ENCODE data around the gene ESF1.
A peak's percentile ranks its signal among the peaks of the same experiment; 100 is the strongest.

ESF1 gene

GRCh38 chr20:13784893-13785715, at the start of gene ESF1, which contains the start of gene NDUFAF5:
TSS of gene ESF1 (minus strand) at chr20:13784919. CDS start at chr20:13783140, 1,779 bp downstream.
TSS of gene NDUFAF5 (plus strand) at chr20:13785028. CDS start at chr20:13785069, 41 bp downstream.
- DNase-seq: peak; percentile 62

GRCh38 chr20:13831476-13831875, 46.8 kb upstream of the ESF1 start:
- no peak for DNase-seq

DNA sequence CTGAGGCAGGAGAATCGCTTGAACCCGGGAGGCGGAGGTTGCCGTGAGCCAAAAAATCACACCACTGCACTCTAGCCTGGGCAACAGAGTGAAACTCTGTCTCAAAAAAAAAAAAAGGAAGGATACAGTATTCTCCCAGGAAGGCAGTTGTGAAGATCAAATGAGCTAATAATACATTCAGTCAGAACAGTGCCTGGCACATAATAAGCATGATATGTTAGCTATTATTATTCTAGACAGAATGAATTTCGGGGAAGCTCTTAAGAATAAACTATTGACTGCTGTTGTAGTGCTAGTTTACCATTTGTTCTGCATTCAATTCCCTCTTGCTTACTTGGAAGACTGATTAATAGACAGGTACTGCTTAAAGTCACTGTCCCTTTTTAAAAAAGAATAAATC, 40.7 kb upstream of the ESF1 start:
- DNase-seq: no peak

DNA sequence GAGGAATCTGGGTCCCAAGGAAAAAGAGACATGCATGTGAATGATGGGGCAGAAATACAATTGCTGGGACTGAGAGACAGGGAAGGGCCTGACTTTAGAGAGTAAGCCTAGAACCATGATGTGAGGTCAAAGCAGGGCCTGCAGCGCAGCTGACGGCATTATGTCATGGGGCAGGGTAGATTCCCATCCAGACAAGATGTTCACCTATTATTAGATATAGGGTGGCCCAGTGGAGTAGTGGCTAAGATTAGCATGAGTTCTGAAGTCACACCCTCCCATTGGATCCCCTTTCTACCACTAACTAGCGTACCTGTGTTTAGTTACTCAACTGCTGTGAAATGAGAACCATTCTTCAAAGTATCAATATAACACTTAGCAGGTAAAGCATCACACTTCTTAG, 39.7 kb upstream of the ESF1 start:
- DNase-seq: no peak

- DNase-seq: no peak
These were observed 37.7 kb upstream of the ESF1 start for GRCh38 chr20:13822459-13822858.

DNA sequence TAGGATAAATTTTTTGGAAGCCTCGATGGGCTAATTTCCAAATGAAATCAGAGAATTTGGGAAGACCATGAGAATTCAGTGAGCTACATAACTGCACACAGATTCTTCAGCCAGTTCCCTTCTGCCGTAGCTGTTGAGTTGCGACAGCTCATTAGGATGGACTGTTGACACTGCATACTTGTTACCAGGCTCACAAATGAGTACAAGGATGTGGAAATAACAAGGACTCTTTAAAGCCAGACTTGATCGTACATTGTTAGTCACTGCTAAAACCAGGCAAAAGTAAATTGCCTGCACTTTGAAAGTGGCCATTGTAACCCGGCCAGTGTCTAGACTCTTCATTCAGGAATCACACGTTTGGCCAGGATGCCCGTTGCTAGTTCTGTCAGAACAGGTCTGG, 37.2 kb upstream of the ESF1 start:
- no peak for DNase-seq

- no peak for DNase-seq
These were observed 35.3 kb upstream of the ESF1 start for GRCh38 chr20:13819885-13820645.

DNA sequence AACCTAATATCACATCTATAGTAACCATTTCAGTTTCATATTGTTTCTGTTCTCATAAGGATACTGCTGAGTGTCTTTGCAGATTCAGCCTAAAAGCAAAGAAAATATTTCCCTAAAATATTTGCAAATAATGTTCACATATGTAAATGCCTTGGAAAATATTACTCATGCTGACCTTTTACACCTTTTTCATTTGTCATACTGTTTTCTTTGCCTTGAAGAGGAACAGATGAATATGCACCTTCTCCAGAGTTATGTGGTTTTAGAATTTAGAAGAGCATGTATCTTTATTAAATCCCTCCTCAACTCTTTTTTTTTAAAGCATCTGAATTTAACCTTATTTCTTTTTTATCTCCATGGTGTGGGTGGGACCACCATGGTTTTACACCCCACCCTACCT, 32.6 kb upstream of the ESF1 start:
- DNase-seq: no peak

DNA sequence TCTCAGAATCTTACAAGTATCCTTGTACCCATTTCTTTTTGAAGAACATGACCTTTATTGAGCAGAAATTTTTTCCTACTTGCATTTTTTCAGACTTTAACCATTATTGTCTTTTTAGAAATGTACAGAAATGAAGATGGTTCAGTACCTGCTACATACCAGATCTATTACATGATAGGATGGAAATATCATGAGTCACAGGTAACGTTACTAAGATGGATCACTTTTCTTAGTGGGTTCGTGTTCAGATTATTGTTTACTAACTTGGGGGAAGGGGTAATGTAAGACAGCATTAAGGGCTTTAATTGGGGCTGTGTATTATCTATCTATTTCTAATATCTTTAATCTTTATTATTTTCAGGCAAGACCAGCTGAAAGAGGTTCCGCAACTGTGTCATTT, 32.0 kb upstream of the ESF1 start:
- no peak for DNase-seq

- no peak for DNase-seq
These were observed 30.0 kb upstream of the ESF1 start for GRCh38 chr20:13814672-13815071.

- DNase-seq: no peak
These were observed 29.2 kb upstream of the ESF1 start for GRCh38 chr20:13813910-13814309.

DNA sequence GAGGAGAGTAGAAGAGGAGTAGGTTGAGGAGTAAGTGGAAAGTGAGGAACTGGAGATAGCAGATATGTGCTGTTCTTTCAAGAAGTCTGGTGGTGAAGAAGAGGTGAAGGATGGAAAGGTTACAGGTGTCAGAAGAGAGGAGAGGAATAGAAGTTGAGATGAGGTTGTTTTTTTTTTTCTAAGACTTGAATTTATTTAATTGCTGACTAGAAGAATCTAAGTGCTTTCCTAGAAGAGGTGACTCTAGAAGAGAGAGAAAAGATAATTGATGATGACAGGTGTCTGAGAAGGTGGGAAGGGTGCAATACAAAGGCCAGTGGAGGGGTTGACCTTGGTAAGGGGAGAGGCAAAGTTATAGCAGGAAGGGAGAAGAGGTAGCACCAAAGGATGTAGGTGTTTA, 25.7 kb upstream of the ESF1 start:
- no peak for DNase-seq

DNA sequence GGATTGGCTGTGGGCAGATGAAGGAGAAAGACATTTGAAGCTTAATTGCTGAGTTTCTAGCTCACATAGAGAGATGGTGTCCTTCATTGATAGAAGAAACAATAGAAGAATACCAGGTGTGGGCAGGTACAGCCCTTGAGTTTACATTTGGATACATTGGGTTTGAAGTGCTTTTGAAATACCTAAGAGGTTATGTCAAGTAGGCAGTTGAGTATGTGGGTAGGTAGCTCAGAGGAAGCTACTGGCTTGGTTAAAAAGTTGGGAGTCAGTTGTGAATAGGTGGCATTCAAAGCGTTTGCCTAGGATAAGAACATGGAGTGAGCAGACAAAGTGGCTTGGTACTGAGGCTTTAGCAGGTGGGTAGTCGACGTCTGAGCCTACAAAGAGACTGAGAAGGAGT, 25.1 kb upstream of the ESF1 start:
- DNase-seq: no peak

DNA sequence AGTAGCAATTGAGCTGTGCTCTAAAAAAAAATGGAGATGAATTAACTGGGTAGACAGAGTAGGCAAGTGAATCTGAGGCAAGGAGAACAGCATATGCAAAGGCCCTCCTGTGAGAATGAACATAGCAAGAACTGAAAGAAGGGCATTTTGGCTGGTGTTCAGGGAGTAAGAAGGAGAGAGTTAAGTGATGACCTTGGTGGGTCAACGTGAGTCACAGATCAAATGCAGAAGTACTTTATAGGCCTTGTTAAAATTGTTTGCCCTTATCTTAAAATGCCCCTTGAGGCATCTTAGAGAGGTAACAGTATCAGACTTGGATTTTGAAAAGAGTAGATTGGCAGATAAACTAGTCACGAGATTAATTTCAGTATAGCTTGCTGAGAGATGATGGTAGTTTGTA, 24.7 kb upstream of the ESF1 start:
- no peak for DNase-seq

- no peak for DNase-seq
These were observed 16.0 kb upstream of the ESF1 start for GRCh38 chr20:13800728-13801134.

DNA sequence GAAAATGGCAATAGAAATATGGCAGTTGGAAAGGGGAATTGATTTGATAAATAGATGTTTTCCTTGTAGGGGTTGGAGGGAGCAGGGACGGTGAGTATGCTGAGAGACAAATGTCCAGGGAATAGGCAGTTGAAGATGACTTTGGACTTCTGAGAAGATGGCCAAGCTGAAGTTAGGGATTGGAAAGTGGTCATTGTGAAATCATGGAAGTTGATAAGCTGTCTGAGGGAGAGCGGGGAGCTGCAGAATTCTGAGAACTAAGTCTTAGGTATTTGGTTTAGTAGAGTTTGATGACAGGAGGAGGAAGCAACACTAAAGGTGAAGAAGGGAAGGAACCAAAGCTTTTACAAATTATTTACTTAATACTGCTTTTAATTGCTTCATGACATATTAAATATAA, 15.3 kb upstream of the ESF1 start:
- DNase-seq: no peak

DNA sequence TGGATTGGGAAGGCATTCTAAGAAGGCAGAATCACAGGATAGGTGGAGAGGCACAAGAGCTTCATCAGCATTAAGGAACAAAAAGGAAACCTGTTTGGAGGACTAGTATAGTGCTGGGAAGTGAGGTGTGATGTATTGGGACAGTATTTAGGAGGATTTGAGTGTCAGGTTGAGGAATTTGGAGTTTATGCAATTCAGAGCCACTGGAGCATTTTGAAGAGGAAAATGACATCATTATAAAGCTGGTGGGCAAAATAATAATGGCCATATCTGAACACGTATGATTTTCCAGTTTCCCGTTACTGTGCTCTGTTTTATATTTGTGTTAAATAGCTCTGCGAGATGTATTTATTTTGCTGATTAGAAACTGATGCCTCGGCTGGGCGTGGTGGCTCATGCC, 14.3 kb upstream of the ESF1 start:
- DNase-seq: no peak

DNA sequence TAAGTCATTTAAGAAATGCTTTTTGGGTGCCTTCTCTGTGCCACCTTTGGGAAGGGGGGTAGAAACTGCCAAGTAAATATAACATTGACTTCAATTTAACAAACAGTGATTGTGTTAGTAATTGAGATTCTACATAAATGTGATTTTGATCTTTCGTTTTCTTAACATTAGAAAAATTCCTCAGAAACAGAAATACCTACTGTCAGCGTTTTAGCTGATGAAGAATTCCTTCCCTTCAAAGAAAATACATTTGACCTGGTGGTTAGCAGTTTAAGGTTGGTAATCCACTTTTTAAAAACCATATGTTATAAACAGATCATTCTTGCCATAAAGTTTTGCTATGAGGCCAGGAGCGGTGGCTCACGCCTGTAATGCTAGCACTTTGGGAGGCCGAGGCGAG, 9.9 kb upstream of the ESF1 start:
- no peak for DNase-seq

- no peak for DNase-seq
These were observed 8.3 kb upstream of the ESF1 start for GRCh38 chr20:13793001-13793400.

- DNase-seq: no peak
These were observed 7.1 kb upstream of the ESF1 start for GRCh38 chr20:13791540-13792459.

DNA sequence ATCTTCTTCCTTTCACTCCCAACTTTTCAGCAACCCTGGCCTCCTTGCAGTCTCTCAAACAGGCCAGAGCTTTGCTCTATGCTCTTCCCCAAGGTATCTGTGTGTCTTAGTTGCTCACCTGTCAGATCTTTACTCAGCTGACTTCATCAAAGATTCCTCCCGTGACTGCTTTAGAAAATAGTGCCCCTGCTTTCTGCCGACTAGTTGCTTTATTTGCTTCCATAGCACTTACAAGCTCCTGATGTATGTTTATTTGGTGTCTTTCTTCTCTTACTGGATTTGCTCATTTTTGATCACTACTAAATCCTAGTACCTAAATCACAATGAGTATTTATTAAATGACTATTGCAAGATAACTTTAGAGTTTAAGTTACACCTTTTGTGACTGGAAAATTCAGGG, 6.0 kb upstream of the ESF1 start:
- DNase-seq: no peak

- no peak for DNase-seq
These were observed 3.6 kb upstream of the ESF1 start for GRCh38 chr20:13788167-13788834.

Measured in NCI-H2107 (cell line).